ENCODE data around the gene VANGL2. TPM values are rescaled to one million over a fixed set of nuclear protein-coding genes. Genes with fewer than 3 reads are reported as not detected.

Gene VANGL2
- total RNA-seq, 1 experiment from 2014 or later, result 2.0 TPM

- H3K4me3 Mint-ChIP-seq (ENCODE audit: low read depth, unreplicated experiment), result peak overlapping the region; percentile 27
These were observed 502 bp downstream of the VANGL2 start for GRCh38 chr1:160400646-160401486.

GRCh38 chr1:160401487-160401805 is 1.1 kb downstream of the VANGL2 start:
- TF ChIP-seq CTCF (IDR thresholded peaks at IDR 0.05; ENCODE audit: unreplicated experiment), result no peak
- H3K27ac Mint-ChIP-seq (ENCODE audit: unreplicated experiment), result no peak overlapping the region
- peaks cover 70% of the 10 kb centered on the region for H3K27me3 Mint-ChIP-seq (ENCODE audit: unreplicated experiment)
- intact Hi-C loops (cut with micrococcal nuclease; ENCODE audit: unreplicated experiment), result no loop called here
- H3K36me3 Mint-ChIP-seq (ENCODE audit: insufficient read depth, unreplicated experiment), result peaks cover 5% of the 10 kb centered on the region
- peaks cover 6% of the 10 kb centered on the region for H3K4me1 Mint-ChIP-seq (ENCODE audit: low read depth, unreplicated experiment)
- CTCF ChIA-PET, result no interaction called here
- DNase-seq, result no peak
- no peaks in the 10 kb centered on the region for H3K9me3 Mint-ChIP-seq (ENCODE audit: low read depth, unreplicated experiment)
- H3K4me3 Mint-ChIP-seq (ENCODE audit: low read depth, unreplicated experiment), result peak overlapping the region; percentile 27
- no TSS peak for BruUV-seq (replicated peaks)

More at GRCh38 chr1:160400646-160401486, 502 bp downstream of the VANGL2 start:
- Mint-ChIP-seq H3K9me3 (ENCODE audit: low read depth, unreplicated experiment) (no peaks in the 10 kb centered on the region), H3K27me3 (ENCODE audit: unreplicated experiment) (peaks cover 72% of the 10 kb centered on the region), H3K4me1 (ENCODE audit: low read depth, unreplicated experiment) (peaks cover 6% of the 10 kb centered on the region), H3K27ac (ENCODE audit: unreplicated experiment) (no peak overlapping the region), H3K36me3 (ENCODE audit: insufficient read depth, unreplicated experiment) (peaks cover 5% of the 10 kb centered on the region)
- TF ChIP-seq CTCF (IDR thresholded peaks at IDR 0.05; ENCODE audit: unreplicated experiment), result no peak
- CTCF ChIA-PET, result no interaction called here
- DNase-seq, result no peak
- BruUV-seq (replicated peaks), result no TSS peak
- intact Hi-C loops (cut with micrococcal nuclease; ENCODE audit: unreplicated experiment), result no loop called here

GRCh38 chr1:160402001-160402795 is 1.8 kb downstream of the VANGL2 start:
- Mint-ChIP-seq H3K27me3 (ENCODE audit: unreplicated experiment) (peaks cover 69% of the 10 kb centered on the region), H3K4me3 (ENCODE audit: low read depth, unreplicated experiment) (no peak overlapping the region), H3K36me3 (ENCODE audit: insufficient read depth, unreplicated experiment) (peaks cover 5% of the 10 kb centered on the region), H3K4me1 (ENCODE audit: low read depth, unreplicated experiment) (peaks cover 6% of the 10 kb centered on the region), H3K9me3 (ENCODE audit: low read depth, unreplicated experiment) (no peaks in the 10 kb centered on the region), H3K27ac (ENCODE audit: unreplicated experiment) (no peak overlapping the region)
- CTCF ChIA-PET, result interaction anchor here (1.2 kb wide), 1 partner anchor 26 kb away, joined by 3 read pairs; no protein-coding TSS in a partner anchor
- no peak for DNase-seq
- no TSS peak for BruUV-seq (replicated peaks)
- intact Hi-C loops (cut with micrococcal nuclease; ENCODE audit: unreplicated experiment), result no loop called here
- no peak for TF ChIP-seq CTCF (IDR thresholded peaks at IDR 0.05; ENCODE audit: unreplicated experiment)

GRCh38 chr1:160403244-160403643 is 2.9 kb downstream of the VANGL2 start:
- intact Hi-C loops (cut with micrococcal nuclease; ENCODE audit: unreplicated experiment), result no loop called here
- no TSS peak for BruUV-seq (replicated peaks)
- Mint-ChIP-seq H3K27me3 (ENCODE audit: unreplicated experiment) (peaks cover 69% of the 10 kb centered on the region), H3K4me1 (ENCODE audit: low read depth, unreplicated experiment) (peaks cover 15% of the 10 kb centered on the region), H3K36me3 (ENCODE audit: insufficient read depth, unreplicated experiment) (peaks cover 5% of the 10 kb centered on the region), H3K27ac (ENCODE audit: unreplicated experiment) (no peak overlapping the region), H3K4me3 (ENCODE audit: low read depth, unreplicated experiment) (no peak overlapping the region), H3K9me3 (ENCODE audit: low read depth, unreplicated experiment) (no peaks in the 10 kb centered on the region)
- CTCF ChIA-PET, result no interaction called here
- no peak for DNase-seq
- no peak for TF ChIP-seq CTCF (IDR thresholded peaks at IDR 0.05; ENCODE audit: unreplicated experiment)
